CD4-positive, alpha-beta T cell (primary cell): Measurements from ENCODE around the gene RPS17. TPM values are rescaled to one million over a fixed set of nuclear protein-coding genes. Genes with fewer than 3 reads are reported as not detected.

Source experiments
- ATAC-seq: fragments of 200-7000 bp; cut with Tn5 transposase; one replicate; pipeline ENCODE4 v1.10.0; 2022; ENCODE audit warnings: mild to moderate bottlenecking; ENCODE audit not compliant: poor library complexity
- CTCF ChIA-PET: fragments of 350-600 bp; sonication (Branson Sonifier 250); formaldehyde crosslinking; loops from one replicate; lab custom pipeline; 2021; ENCODE audit warnings: antibody characterized with exemption, inconsistent platforms; lab: Charles Lee
- POLR2A ChIA-PET: fragments of 350-600 bp; sonication (Branson Sonifier 250); formaldehyde crosslinking; loops from one replicate; lab custom pipeline; 2021; ENCODE audit warnings: antibody characterized with exemption, inconsistent platforms; lab: Charles Lee
- DNase-seq, 14 experiments: peaks; one replicate each; pipeline ENCODE4 v3.0.0-alpha.2; 2013 to 2020; ENCODE audit warnings: mixed read lengths in 2 of 14
- H3K27ac ChIP-seq, 2 donors: one replicate each; pipeline versions ENCODE4 v1.5.1 to v1.7.0; 2013; ENCODE audit warnings: low read length in 2 of 2, low read depth in 1 of 2, mild to moderate bottlenecking in 1 of 2
- H3K27me3 ChIP-seq, 2 experiments: 1 replicate in 1 of 2; 2 replicates in 1 of 2; pipeline versions ENCODE4 v1.6.1 to v1.7.0; 2013; ENCODE audit warnings: low read length in 2 of 2, control low read depth in 1 of 2, mild to moderate bottlenecking in 1 of 2, moderate library complexity in 1 of 2; ENCODE audit not compliant: insufficient read depth in 2 of 2, control insufficient read depth in 1 of 2
- H3K36me3 ChIP-seq: one replicate; pipeline ENCODE4 v1.6.1; 2013; ENCODE audit warnings: low read length, control low read depth; ENCODE audit not compliant: insufficient read depth
- H3K4me1 ChIP-seq: one replicate; pipeline ENCODE4 v1.6.1; 2013; ENCODE audit warnings: low read length, control low read depth; ENCODE audit not compliant: insufficient read depth
- H3K4me3 ChIP-seq: one replicate; pipeline ENCODE4 v1.5.1; 2013; ENCODE audit warnings: mild to moderate bottlenecking, low read length, moderate library complexity
- H3K9me3 ChIP-seq, 2 experiments: 1 replicate in 1 of 2; 2 replicates in 1 of 2; pipeline versions ENCODE4 v1.6.1 to v1.7.0; 2013; ENCODE audit warnings: low read length in 2 of 2, mild to moderate bottlenecking in 2 of 2, control low read depth in 1 of 2, moderate library complexity in 1 of 2; ENCODE audit not compliant: control insufficient read depth in 1 of 2, insufficient read depth in 1 of 2
- H3K27ac Mint-ChIP-seq: one replicate; pipeline ENCODE4 v1.8.0; 2020; ENCODE audit warnings: mixed read lengths
- H3K27me3 Mint-ChIP-seq: one replicate; pipeline ENCODE4 v1.8.0; 2021; ENCODE audit warnings: mixed read lengths
- H3K36me3 Mint-ChIP-seq: one replicate; pipeline ENCODE4 v1.8.0; 2021; ENCODE audit warnings: low read depth, mixed read lengths
- H3K4me1 Mint-ChIP-seq: one replicate; pipeline ENCODE4 v1.8.0; 2021; ENCODE audit warnings: low read depth, mixed read lengths
- H3K4me3 Mint-ChIP-seq: one replicate; pipeline ENCODE4 v1.8.0; 2020; ENCODE audit warnings: mild to moderate bottlenecking, mixed read lengths
- H3K9me3 Mint-ChIP-seq: one replicate; pipeline ENCODE4 v1.8.0; 2020; ENCODE audit warnings: mixed read lengths
- CTCF ChIP-seq: fragments of 200-600 bp; IDR thresholded peaks from one replicate; pipeline ENCODE4 v1.8.0; 2022; ENCODE audit warnings: antibody characterized with exemption, mild to moderate bottlenecking
- intact Hi-C, 2 experiments: fragments of 100-400 bp; cut with DNase I in 1 of 2; cut with micrococcal nuclease in 1 of 2; formaldehyde crosslinking; loops; one replicate each; pipeline versions ENCODE4 v1.15.1 to v1.9.0; 2023 to 2025; cut with DNase I, micrococcal nuclease
- total RNA-seq, 174 experiments: library from RNA in 2 of 174; stranded (reverse) in 2 of 174; gene quantifications; one replicate each; pipeline ENCODE4 v1.2.3 and lab custom pipeline; 2021 to 2026

The RPS17 gene
- total RNA-seq, 2 experiments from 2014 or later: 3,141 to 3,180 TPM

DNA sequence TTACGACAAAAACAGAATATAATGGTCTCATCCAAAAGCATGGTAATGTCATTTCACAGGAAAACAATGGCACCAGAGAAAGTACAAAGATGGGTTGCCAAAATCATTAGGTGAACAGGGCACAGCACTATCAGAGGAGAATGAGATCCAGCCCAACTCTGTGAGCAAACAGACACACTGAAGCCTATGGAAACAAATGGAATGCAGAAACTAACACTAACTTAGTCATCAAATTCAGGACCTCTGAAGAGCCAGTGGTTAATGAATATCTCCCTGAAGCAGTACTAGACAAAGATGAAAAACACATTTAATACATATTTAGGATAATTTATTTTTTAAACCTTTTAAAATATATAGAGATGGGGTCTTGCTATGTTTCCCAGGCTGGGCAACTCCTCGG, 14.6 kb upstream of the RPS17 start:
- no peak for ATAC-seq
- ChIA-PET POLR2A (no interaction called here), CTCF (no interaction called here)
- Histone ChIP-seq H3K4me1 (no peaks in the 10 kb centered on the region), H3K27ac (no peak overlapping the region), H3K36me3 (no peaks in the 10 kb centered on the region), H3K4me3 (no peak overlapping the region), H3K27me3 (no peaks in the 10 kb centered on the region), H3K9me3 (no peaks in the 10 kb centered on the region)
- no peaks in the 10 kb centered on the region for H3K4me1 Mint-ChIP-seq
- no peaks in the 10 kb centered on the region for H3K36me3 Mint-ChIP-seq
- no peak for DNase-seq
- H3K27me3 Mint-ChIP-seq: peaks cover 4% of the 10 kb centered on the region
- intact Hi-C loops: no loop called here
- H3K27ac Mint-ChIP-seq: no peak overlapping the region
- TF ChIP-seq CTCF: no peak
- no peaks in the 10 kb centered on the region for H3K9me3 Mint-ChIP-seq
- no peak overlapping the region for H3K4me3 Mint-ChIP-seq

GRCh38 chr15:82554351-82554750, 14.1 kb upstream of the RPS17 start:
- no peak for DNase-seq
- intact Hi-C loops: no loop called here
- CTCF ChIA-PET: no interaction called here
- Histone ChIP-seq H3K9me3 (no peaks in the 10 kb centered on the region), H3K27ac (no peak overlapping the region), H3K4me3 (no peak overlapping the region), H3K36me3 (no peaks in the 10 kb centered on the region), H3K4me1 (no peaks in the 10 kb centered on the region), H3K27me3 (no peaks in the 10 kb centered on the region)
- no peak for TF ChIP-seq CTCF
- H3K4me1 Mint-ChIP-seq: no peaks in the 10 kb centered on the region
- POLR2A ChIA-PET: no interaction called here
- H3K36me3 Mint-ChIP-seq: no peaks in the 10 kb centered on the region
- no peak overlapping the region for H3K4me3 Mint-ChIP-seq
- H3K27me3 Mint-ChIP-seq: peaks cover 4% of the 10 kb centered on the region
- H3K9me3 Mint-ChIP-seq: no peaks in the 10 kb centered on the region
- no peak overlapping the region for H3K27ac Mint-ChIP-seq
- ATAC-seq: no peak

DNA sequence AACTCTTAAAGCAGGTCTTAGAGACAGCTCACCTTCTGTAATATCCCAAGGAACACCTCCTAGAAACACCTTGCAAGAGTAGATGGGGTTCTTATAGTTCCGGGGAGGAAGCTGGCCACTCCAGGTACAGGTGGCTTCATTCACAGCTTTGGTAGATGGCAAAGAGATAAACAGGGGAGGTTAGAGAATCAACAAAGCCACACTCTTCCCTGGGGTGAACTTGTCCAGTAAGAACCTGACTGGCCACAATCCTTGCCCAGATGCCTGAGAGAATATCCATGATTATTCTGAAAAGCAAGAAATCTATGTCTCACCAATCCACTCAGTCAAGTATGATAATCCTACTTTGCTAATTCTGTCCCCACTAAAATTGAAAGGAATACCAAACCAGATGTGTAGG, 13.6 kb upstream of the RPS17 start:
- ATAC-seq (no peak), DNase-seq (no peak)
- H3K9me3 Mint-ChIP-seq: no peaks in the 10 kb centered on the region
- no peak for TF ChIP-seq CTCF
- ChIA-PET CTCF (no interaction called here), POLR2A (no interaction called here)
- no peaks in the 10 kb centered on the region for H3K4me1 Mint-ChIP-seq
- Histone ChIP-seq H3K27me3 (no peaks in the 10 kb centered on the region), H3K36me3 (no peaks in the 10 kb centered on the region), H3K4me1 (no peaks in the 10 kb centered on the region), H3K9me3 (no peaks in the 10 kb centered on the region), H3K27ac (no peak overlapping the region), H3K4me3 (no peak overlapping the region)
- no peak overlapping the region for H3K27ac Mint-ChIP-seq
- H3K4me3 Mint-ChIP-seq: no peak overlapping the region
- H3K36me3 Mint-ChIP-seq: no peaks in the 10 kb centered on the region
- intact Hi-C loops: no loop called here
- peaks cover 4% of the 10 kb centered on the region for H3K27me3 Mint-ChIP-seq
